OCI-LY7 (cell line): ENCODE measurements around the gene MIOX. TPM values are rescaled to one million over a fixed set of nuclear protein-coding genes. Genes with fewer than 3 reads are reported as not detected.

ENCODE experiments used
- BruUV-seq: library from RNA; stranded (reverse); fragments of 400-500 nt; replicated peaks from 2 replicates; lab custom pipeline; 2021; lab: Mats Ljungman, UMichigan
- CTCF ChIA-PET: fragments of 300-600 bp; sonication (Branson Sonifier 250); formaldehyde crosslinking; loops from one replicate; lab custom pipeline; 2022; ENCODE audit warnings: antibody characterized with exemption; ENCODE audit not compliant: unreplicated experiment; lab: Charles Lee
- POLR2A ChIA-PET: fragments of 300-600 bp; sonication (Branson Sonifier 250); formaldehyde crosslinking; loops from one replicate; lab custom pipeline; 2022; ENCODE audit warnings: antibody characterized with exemption; lab: Charles Lee
- DNase-seq: peaks from one replicate; pipeline ENCODE4 v3.0.0-alpha.2; 2015; ENCODE audit warnings: low spot score
- H2AFZ ChIP-seq: fragments of 200-600 bp; sonication (generic), shearing (Covaris generic); 2 replicates; pipeline ENCODE4 v1.6.1; 2014; ENCODE audit warnings: mild to moderate bottlenecking, antibody characterized with exemption, low read length, moderate library complexity
- H3K27ac ChIP-seq: fragments of 200-600 bp; sonication (generic); 2 replicates; pipeline ENCODE4 v1.5.1; 2014; ENCODE audit warnings: mixed run types, low read depth, mild to moderate bottlenecking, moderate library complexity, low read length, inconsistent platforms; ENCODE audit not compliant: poor library complexity, severe bottlenecking
- H3K36me3 ChIP-seq: fragments of 200-600 bp; sonication (generic); 2 replicates; pipeline ENCODE4 v1.6.1; 2014; ENCODE audit warnings: mild to moderate bottlenecking, antibody characterized with exemption, low read length, moderate library complexity, mixed read lengths; ENCODE audit not compliant: insufficient read depth
- H3K4me1 ChIP-seq: fragments of 200-600 bp; sonication (generic); 2 replicates; pipeline ENCODE4 v1.5.1; 2014; ENCODE audit warnings: mild to moderate bottlenecking, low read length; ENCODE audit not compliant: insufficient read depth, poor library complexity, severe bottlenecking
- H3K4me2 ChIP-seq: fragments of 200-600 bp; sonication (generic); 2 replicates; pipeline ENCODE4 v1.6.1; 2014; ENCODE audit warnings: mild to moderate bottlenecking, low read length
- H3K4me3 ChIP-seq: fragments of 200-600 bp; sonication (generic); 2 replicates; pipeline ENCODE4 v1.5.1; 2014; ENCODE audit warnings: mild to moderate bottlenecking, low read depth, low read length; ENCODE audit not compliant: poor library complexity, severe bottlenecking
- H3K79me2 ChIP-seq: fragments of 200-600 bp; sonication (generic); 2 replicates; pipeline ENCODE4 v1.6.1; 2016; ENCODE audit warnings: low read depth, mild to moderate bottlenecking, low read length, moderate library complexity, mixed read lengths; ENCODE audit not compliant: insufficient read depth
- H3K9me2 ChIP-seq: fragments of 200-600 bp; sonication (generic); 2 replicates; pipeline ENCODE4 v1.6.1; 2016; ENCODE audit warnings: mild to moderate bottlenecking, low read length, mixed read lengths; ENCODE audit not compliant: insufficient read depth
- H3K9me3 ChIP-seq: fragments of 200-600 bp; sonication (generic); 2 replicates; pipeline ENCODE4 v1.6.1; 2014; ENCODE audit warnings: mild to moderate bottlenecking, mixed run types, low read length, mixed read lengths
- H4K20me1 ChIP-seq: fragments of 200-600 bp; sonication (generic); 2 replicates; pipeline ENCODE4 v1.6.1; 2014; ENCODE audit warnings: mild to moderate bottlenecking, antibody characterized with exemption, low read length, moderate library complexity, mixed read lengths; ENCODE audit not compliant: insufficient read depth
- CTCF ChIP-seq: fragments of 200-600 bp; sonication (generic); conservative IDR thresholded peaks from 2 replicates; pipeline ENCODE4 v1.5.1; 2014; ENCODE audit warnings: mild to moderate bottlenecking, antibody characterized with exemption, low read length, moderate library complexity, mixed read lengths
- EZH2phosphoT487 ChIP-seq: fragments of 200-600 bp; sonication (generic); IDR thresholded peaks from 2 replicates; pipeline ENCODE4 v1.6.1; 2018; ENCODE audit warnings: low read depth, borderline replicate concordance, mild to moderate bottlenecking, mixed run types, antibody characterized with exemption, low read length, moderate library complexity, mixed read lengths
- intact Hi-C: fragments of 100-400 bp; cut with micrococcal nuclease; formaldehyde crosslinking; loops from one replicate; pipeline ENCODE4 v1.10.0; 2022; ENCODE audit not compliant: unreplicated experiment
- total RNA-seq, 2 experiments: library from RNA; depleted of rRNA in 1 of 2; stranded (reverse); fragments of >200 nt in 1 of 2; shearing (Covaris generic) in 1 of 2; gene quantifications; 2 replicates each; pipeline ENCODE4 v1.2.3, GENCODE V29; 2014 to 2022

MIOX gene
- total RNA-seq, 2 experiments from 2014 or later, result 0.53 TPM; not detected in 1

GRCh38 chr22:50502096-50502495 lies 15.4 kb downstream of the MIOX start:
- Histone ChIP-seq H3K36me3 (peaks cover 20% of the 10 kb centered on the region; the same call in 1 of the 2 replicates), H4K20me1 (no peaks in the 10 kb centered on the region), H3K4me1 (peaks cover 22% of the 10 kb centered on the region), H3K4me2 (no peak overlapping the region), H3K27ac (no peak overlapping the region), H3K9me2 (no peaks in the 10 kb centered on the region), H3K79me2 (peaks cover 3% of the 10 kb centered on the region; the same call in 1 of the 2 replicates), H3K4me3 (no peak overlapping the region), H3K9me3 (no peaks in the 10 kb centered on the region), H2AFZ (no peak overlapping the region)
- DNase-seq, result no peak
- TF ChIP-seq CTCF (no peak), EZH2phosphoT487 (no peak)
- intact Hi-C loops, result loop anchor here (10.0 kb wide), 1 partner anchor 257 kb away; the partner anchor contains the start of gene TUBGCP6
- BruUV-seq, result no TSS peak
- POLR2A ChIA-PET, result no interaction called here
- CTCF ChIA-PET, result no interaction called here

- TF ChIP-seq CTCF (no peak), EZH2phosphoT487 (no peak)
- Histone ChIP-seq H2AFZ (no peak overlapping the region), H3K9me3 (no peaks in the 10 kb centered on the region), H3K4me1 (peaks cover 18% of the 10 kb centered on the region), H3K27ac (no peak overlapping the region), H3K9me2 (no peaks in the 10 kb centered on the region), H4K20me1 (no peaks in the 10 kb centered on the region), H3K4me2 (no peak overlapping the region), H3K4me3 (no peak overlapping the region), H3K79me2 (peaks cover 6% of the 10 kb centered on the region; the same call in 1 of the 2 replicates), H3K36me3 (peaks cover 20% of the 10 kb centered on the region; the same call in 1 of the 2 replicates)
- BruUV-seq, result no TSS peak
- ChIA-PET POLR2A (no interaction called here), CTCF (no interaction called here)
- intact Hi-C loops, result loop anchor here (10.0 kb wide), 1 partner anchor 258 kb away; the partner anchor contains the start of gene TUBGCP6
- no peak for DNase-seq
Observed at GRCh38 chr22:50502628-50503474, 16.2 kb downstream of the MIOX start.
